HG03439 (cell line): Measurements from ENCODE around the gene CASP6.

Experiments
- ATAC-seq: cut with Tn5 transposase; IDR thresholded peaks from one replicate; pipeline ENCODE4 v1.9.1; 2021; ENCODE audit warnings: mild to moderate bottlenecking, moderate library complexity; ENCODE audit not compliant: unreplicated experiment

Gene CASP6

GRCh38 chr4:109702950-109703663 is at the start of gene CASP6:
Gene CASP6 (minus strand): TSS chr4:109703445. CDS start chr4:109703395, 50 bp downstream.
- ATAC-seq: peak; percentile 82

- ATAC-seq: no peak
Measured at GRCh38 chr4:109752525-109752924, 49.3 kb upstream of the CASP6 start.

- ATAC-seq: no peak
Measured at GRCh38 chr4:109751852-109752251, 48.6 kb upstream of the CASP6 start.

GRCh38 chr4:109750652-109751244 is 47.5 kb upstream of the CASP6 start:
- no peak for ATAC-seq

GRCh38 chr4:109749388-109750082 is 46.3 kb upstream of the CASP6 start:
- ATAC-seq: no peak

DNA sequence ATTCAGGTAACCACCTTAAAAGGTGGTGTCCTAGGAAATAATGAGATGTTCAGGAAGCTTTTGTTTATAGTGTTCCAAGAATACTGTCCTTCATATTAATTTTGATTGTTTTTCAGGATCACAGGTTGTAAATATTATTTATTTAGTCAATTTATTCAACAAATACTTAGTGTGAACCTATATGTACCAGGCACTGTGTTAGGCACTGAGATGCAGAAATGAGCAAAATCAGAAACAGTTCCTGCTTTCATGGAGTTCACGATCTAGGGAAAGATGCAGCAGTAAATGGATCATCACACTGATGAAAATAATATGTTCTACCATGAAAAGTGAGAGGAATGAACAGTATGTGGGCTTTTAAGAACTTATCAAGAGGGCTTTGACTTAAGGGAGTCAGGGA is 44.9 kb upstream of the CASP6 start:
- no peak for ATAC-seq

GRCh38 chr4:109746728-109747127 is 43.5 kb upstream of the CASP6 start:
- ATAC-seq: no peak

GRCh38 chr4:109745830-109746229 is 42.6 kb upstream of the CASP6 start:
- ATAC-seq: no peak

DNA sequence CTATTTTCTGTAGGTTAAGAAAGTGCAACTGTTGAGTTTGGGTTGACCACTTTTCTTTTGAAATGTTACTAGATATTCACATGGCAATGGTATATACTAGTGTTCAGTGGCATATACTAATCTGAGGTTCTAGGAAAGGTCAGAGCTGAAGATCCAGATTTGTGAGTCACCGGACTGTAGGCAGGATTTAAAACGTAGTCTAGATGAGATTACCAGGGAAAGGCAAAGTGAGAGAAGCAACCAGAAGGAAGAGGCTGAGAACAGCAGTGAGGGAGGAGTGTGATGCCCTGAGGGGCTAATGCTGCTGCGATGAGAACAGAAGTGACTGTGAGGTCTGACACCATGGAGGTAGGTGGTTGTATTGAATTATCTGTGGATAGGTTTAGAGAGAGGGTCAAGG is 36.3 kb upstream of the CASP6 start:
- ATAC-seq: no peak

DNA sequence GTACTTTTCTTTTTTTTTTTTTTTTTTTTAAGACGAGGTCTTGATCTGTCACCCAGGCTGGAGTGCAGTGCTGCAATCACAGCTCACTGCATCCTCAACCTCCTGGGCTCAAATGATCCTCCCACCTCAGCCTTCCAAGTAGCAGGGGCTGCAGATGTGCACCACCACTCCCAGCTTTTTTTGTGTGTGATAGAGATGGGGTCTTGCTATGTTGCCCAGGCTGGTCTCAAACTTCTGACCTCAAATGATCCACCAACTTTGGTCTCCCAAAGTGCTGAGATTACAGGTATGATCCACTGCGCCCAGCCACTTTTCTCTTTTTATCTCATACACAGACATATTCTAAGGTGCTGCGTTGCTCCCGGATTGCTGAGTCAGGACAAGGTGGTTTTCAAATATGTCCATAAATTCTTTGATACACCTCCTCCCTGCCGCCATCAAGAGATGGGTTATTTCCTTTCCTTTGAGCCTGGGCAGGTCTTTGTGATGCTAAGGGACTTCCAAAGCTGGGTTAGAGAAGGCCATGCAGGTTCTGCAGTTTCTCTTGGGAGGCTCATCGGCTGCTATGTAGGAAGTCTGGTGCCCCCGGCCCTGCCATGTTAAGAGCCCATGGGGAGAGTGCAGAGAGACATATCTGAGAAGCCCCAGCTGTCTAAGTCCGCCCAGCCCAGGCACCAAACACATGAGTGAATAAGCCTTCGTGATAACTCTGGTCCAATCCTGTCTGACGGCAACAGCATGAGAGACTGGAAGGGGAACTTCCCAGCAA is 35.0 kb upstream of the CASP6 start:
- no peak for ATAC-seq

DNA sequence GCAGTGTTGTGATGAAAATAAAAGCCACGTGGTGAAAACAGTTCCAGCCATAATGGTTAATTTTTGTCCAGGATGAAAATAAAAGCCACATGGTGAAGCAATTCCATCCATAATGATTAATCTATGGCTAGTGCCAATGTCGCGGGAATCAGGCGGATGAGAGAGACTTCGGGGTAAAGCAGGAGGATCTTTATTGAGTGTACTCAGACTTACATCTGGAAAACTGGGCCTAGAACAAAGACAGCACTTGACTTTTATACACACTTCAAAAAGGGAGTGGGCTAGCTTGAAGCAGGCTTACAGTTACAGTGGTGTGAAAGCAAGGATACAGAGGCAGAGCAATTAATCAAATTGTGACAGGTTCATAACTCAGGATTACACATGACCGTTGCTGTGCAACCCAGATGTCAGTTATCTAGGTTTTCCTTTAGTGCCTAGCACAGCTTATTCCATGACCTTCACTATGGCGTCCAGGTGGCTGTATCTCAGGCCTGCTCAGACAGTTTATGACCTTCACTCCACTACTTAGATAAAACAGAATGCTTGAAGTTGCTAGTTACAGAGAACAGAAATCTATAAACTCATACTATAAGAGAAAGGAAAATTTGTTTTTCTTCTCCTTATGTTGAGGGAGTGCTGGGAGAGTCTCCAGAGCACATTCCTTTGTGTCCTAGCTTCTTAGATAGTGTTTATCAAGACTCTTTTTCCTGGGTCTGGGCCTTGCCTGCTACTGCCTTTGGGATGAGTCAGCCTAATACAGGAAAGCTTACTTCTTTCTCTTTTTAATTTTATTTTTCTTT is 32.5 kb upstream of the CASP6 start:
- ATAC-seq: no peak

- ATAC-seq: no peak
Measured at GRCh38 chr4:109733728-109734127, 30.5 kb upstream of the CASP6 start.

- ATAC-seq: no peak
Measured at GRCh38 chr4:109730619-109731545, 27.6 kb upstream of the CASP6 start.

DNA sequence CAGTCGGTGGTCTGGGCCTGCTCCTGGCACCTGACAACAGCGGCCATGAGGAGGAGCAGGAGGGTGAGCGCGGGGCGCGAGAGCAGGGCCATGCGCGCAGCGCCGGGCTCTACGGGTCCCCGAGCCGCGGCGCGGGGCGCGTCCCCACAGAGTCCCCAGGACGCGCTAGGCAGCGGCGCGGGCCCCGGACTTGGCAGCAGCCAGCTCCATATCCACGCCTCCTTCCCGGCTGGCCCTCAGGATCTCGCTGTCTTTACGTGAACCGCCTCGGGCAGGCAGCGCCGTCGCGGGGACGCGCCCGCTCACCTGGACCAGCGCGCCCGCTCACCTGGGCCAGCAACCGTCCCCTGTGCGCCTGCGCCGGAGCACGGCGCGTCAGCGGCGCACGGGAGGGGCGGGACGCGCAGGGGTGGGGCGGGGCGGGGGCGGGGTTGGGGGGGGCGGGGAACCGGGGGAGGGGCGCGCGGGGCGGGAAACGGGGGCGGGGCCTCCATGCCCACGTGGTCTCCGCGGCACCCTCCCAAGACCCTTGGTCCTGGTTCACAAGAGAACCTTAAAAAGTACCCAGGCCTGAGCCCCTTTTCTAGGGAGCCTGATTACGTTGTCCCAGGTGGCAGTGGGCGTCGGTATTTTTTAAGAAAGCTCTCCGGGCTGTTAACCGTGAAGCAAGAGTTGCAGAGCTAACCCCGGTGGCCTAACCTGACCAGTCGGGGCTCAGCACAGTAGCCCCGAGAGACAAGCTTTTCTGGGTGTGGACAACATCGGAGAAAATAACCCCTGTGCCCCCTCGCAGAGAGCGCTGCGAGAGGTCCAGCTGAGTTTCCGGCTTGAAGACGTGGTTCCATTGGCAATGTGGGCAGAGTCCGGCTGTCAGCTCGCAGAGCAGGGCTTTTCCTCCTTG is 26.7 kb upstream of the CASP6 start, which contains the start of gene PLA2G12A:
Gene PLA2G12A, minus strand, starts transcription at position 353 of the 901 bp plus-strand sequence. Its CDS starts 261 bp downstream, at position 92.
- ATAC-seq: peak; percentile 91

- ATAC-seq: no peak
Measured at GRCh38 chr4:109729117-109729717, 26.0 kb upstream of the CASP6 start.

GRCh38 chr4:109728385-109728784 is 25.1 kb upstream of the CASP6 start:
- ATAC-seq: no peak

- ATAC-seq: no peak
Measured at GRCh38 chr4:109723110-109723509, 19.9 kb upstream of the CASP6 start.

- no peak for ATAC-seq
Measured at GRCh38 chr4:109722357-109722756, 19.1 kb upstream of the CASP6 start.
